CD14-positive monocyte (primary cell): ENCODE measurements around the gene LFNG. TPM values are rescaled to one million over a fixed set of nuclear protein-coding genes. Genes with fewer than 3 reads are reported as not detected.

Experiments used
- DNase-seq, 3 donors: peaks; one replicate each; pipeline ENCODE4 v3.0.0-alpha.2; 2011 to 2022
- H2AFZ ChIP-seq: 2 replicates; pipeline ENCODE4 v1.6.0; 2012; ENCODE audit warnings: mild to moderate bottlenecking, low read depth, low read length, inconsistent platforms; ENCODE audit not compliant: insufficient read depth, poor library complexity, severe bottlenecking
- H3K27ac ChIP-seq, 2 donors: 1 replicate in 1 of 2; 2 replicates in 1 of 2; pipeline ENCODE4 v1.5.1; 2012 to 2013; ENCODE audit warnings: low read length in 2 of 2, control low read depth in 1 of 2, inconsistent platforms in 1 of 2, low read depth in 1 of 2, mild to moderate bottlenecking in 1 of 2
- H3K27me3 ChIP-seq, 2 donors: one replicate each; pipeline versions ENCODE4 v1.6.0 to v1.6.1; 2011 to 2013; ENCODE audit warnings: low read length in 2 of 2; ENCODE audit not compliant: control insufficient read depth in 2 of 2, insufficient read depth in 2 of 2
- H3K36me3 ChIP-seq, 2 donors: replicated peaks in 1 of 2; 1 replicate in 1 of 2; 2 replicates in 1 of 2; pipeline versions ENCODE4 v1.5.1 to v1.6.1; 2012 to 2013; ENCODE audit warnings: low read length in 2 of 2, control low read depth in 1 of 2, inconsistent platforms in 1 of 2, mild to moderate bottlenecking in 1 of 2; ENCODE audit not compliant: insufficient read depth in 2 of 2, control insufficient read depth in 1 of 2
- H3K4me1 ChIP-seq, 2 donors: 1 replicate in 1 of 2; 2 replicates in 1 of 2; pipeline versions ENCODE4 v1.5.1 to v1.6.1; 2012 to 2013; ENCODE audit warnings: low read length in 2 of 2, control low read depth in 1 of 2, inconsistent platforms in 1 of 2, mild to moderate bottlenecking in 1 of 2, moderate library complexity in 1 of 2; ENCODE audit not compliant: insufficient read depth in 2 of 2, control insufficient read depth in 1 of 2
- H3K4me2 ChIP-seq: replicated peaks from 2 replicates; pipeline ENCODE3; 2012; ENCODE audit warnings: low read length, moderate library complexity, mild to moderate bottlenecking; ENCODE audit not compliant: poor library complexity, severe bottlenecking; ENCODE audit errors: extremely low read depth
- H3K4me3 ChIP-seq, 3 experiments: fragments of 200-600 bp in 1 of 3; sonication (generic) in 1 of 3; replicated peaks in 1 of 3; 1 replicate in 2 of 3; 2 replicates in 1 of 3; pipeline ENCODE4 v1.5.1; 2011 to 2013; ENCODE audit warnings: low read length in 3 of 3, mild to moderate bottlenecking in 3 of 3, control low read depth in 2 of 3, low read depth in 2 of 3, inconsistent platforms in 1 of 3, moderate library complexity in 1 of 3
- H3K79me2 ChIP-seq: 2 replicates; pipeline ENCODE4 v1.6.0; 2012; ENCODE audit warnings: mild to moderate bottlenecking, control low read depth, inconsistent platforms, low read length, moderate library complexity; ENCODE audit not compliant: insufficient read depth
- H3K9ac ChIP-seq: 2 replicates; pipeline ENCODE4 v1.6.0; 2017; ENCODE audit warnings: low read length, mild to moderate bottlenecking; ENCODE audit not compliant: insufficient read depth, poor library complexity, severe bottlenecking
- H3K9me3 ChIP-seq, 2 donors: replicated peaks in 1 of 2; 1 replicate in 1 of 2; 2 replicates in 1 of 2; pipeline versions ENCODE4 v1.5.1 to v1.6.1; 2012 to 2013; ENCODE audit warnings: low read length in 2 of 2, control low read depth in 1 of 2; ENCODE audit not compliant: control insufficient read depth in 1 of 2, insufficient read depth in 1 of 2
- H4K20me1 ChIP-seq: 2 replicates; pipeline ENCODE4 v1.6.0; 2012; ENCODE audit warnings: mild to moderate bottlenecking, low read length, control low read depth, moderate library complexity; ENCODE audit not compliant: insufficient read depth
- H3K27ac Mint-ChIP-seq, 7 donors: one replicate each; pipeline ENCODE4 v1.8.0; 2020; ENCODE audit warnings: mild to moderate bottlenecking in 7 of 7, mixed read lengths in 7 of 7, moderate library complexity in 6 of 7, inconsistent platforms in 2 of 7
- H3K27me3 Mint-ChIP-seq, 3 donors: one replicate each; pipeline ENCODE4 v1.8.0; 2021 to 2022; ENCODE audit warnings: low read depth in 3 of 3, mild to moderate bottlenecking in 3 of 3, mixed read lengths in 3 of 3, moderate library complexity in 3 of 3, inconsistent platforms in 1 of 3
- H3K36me3 Mint-ChIP-seq, 2 donors: one replicate each; pipeline ENCODE4 v1.8.0; 2020; ENCODE audit warnings: mixed read lengths in 2 of 2, inconsistent platforms in 1 of 2, mild to moderate bottlenecking in 1 of 2
- H3K4me1 Mint-ChIP-seq: one replicate; pipeline ENCODE4 v1.8.0; 2020; ENCODE audit warnings: mild to moderate bottlenecking, mixed read lengths
- H3K4me3 Mint-ChIP-seq, 2 donors: one replicate each; pipeline ENCODE4 v1.8.0; 2020; ENCODE audit warnings: mild to moderate bottlenecking in 2 of 2, mixed read lengths in 2 of 2, moderate library complexity in 1 of 2
- H3K9me3 Mint-ChIP-seq, 7 donors: one replicate each; pipeline ENCODE4 v1.8.0; 2020 to 2022; ENCODE audit warnings: mixed read lengths in 7 of 7, mild to moderate bottlenecking in 6 of 7, moderate library complexity in 6 of 7, inconsistent platforms in 2 of 7
- WGBS: methylation state at CpG from one replicate; pipeline ENCODE4 v1.1.5; 2013; ENCODE audit warnings: missing lambda C conversion rate; ENCODE audit not compliant: insufficient coverage; 5-methylcytosine and 5-hydroxymethylcytosine counted together
- intact Hi-C, 2 donors: fragments of 100-400 bp; cut with micrococcal nuclease; formaldehyde crosslinking; loops; one replicate each; pipeline versions ENCODE4 v1.15.0 to v1.15.1; 2023
- polyA plus RNA-seq, 3 donors: library from polyadenylated mRNA; depleted of rRNA in 1 of 3; unstranded in 2 of 3; stranded (reverse) in 1 of 3; fragments of 300-500 nt in 2 of 3; fragments of >200 nt in 1 of 3; fragmentation: Illumina TruSeq in 2 of 3; gene quantifications; 1 replicate in 2 of 3; 2 replicates in 1 of 3; pipeline ENCODE4 v1.2.3, GENCODE V29; 2012 to 2021
- small RNA-seq: library from RNA; depleted of rRNA; stranded (forward); fragments of <200 nt; gene quantifications from one replicate; pipeline ENCODE3, GENCODE V24; 2012; ENCODE audit warnings: low read depth; ENCODE audit not compliant: insufficient read length
- TF ChIP-seq, protein P1 (sequence below): fragments of 200-600 bp; IDR thresholded peaks from one replicate; pipeline ENCODE4 v1.8.0; 2022; ENCODE audit warnings: antibody characterized with exemption, mild to moderate bottlenecking

The LFNG gene
- polyA plus RNA-seq, 3 donors, result 1.9 to 121 (median 2.2) TPM

DNA sequence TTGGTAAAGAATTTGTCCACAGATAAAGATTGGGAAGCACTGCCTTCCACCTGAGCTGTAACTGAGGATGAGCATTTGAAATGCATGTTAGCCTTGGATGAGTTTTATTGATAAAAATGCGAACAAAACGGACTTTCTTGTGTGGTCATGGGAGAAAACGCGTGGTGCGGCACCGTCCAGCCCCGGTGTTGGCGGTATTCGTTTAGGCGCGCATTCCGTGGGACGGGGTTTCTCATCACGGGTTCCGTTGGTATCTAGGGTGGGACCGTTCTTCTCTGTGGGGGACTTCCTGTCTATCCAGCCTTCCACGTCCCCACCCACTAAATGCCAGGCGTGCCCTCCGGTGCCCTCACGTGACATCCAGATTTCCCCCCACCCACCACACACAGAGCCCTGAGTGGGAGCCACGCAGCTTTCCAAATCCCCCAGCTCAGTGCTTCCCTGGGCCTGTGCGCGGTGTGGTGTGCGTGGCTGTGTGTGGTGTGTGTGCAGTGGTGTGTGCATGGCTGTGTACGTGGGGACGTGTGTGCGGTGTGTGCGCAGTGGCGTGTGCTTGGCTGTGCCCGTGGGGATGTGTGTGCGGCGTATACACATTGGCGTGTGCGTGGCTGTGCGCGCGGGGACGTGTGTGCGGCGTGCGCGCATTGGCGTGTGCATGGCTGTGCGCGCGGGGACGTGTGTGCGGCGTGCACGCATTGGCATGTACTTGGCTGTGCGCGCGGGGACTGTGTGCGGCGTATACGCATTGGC lies 57.3 kb downstream of the LFNG start:
- Histone ChIP-seq H3K4me1 (no peaks in the 10 kb centered on the region), H3K36me3 (peaks cover 31 to 63% of the 10 kb centered on the region in 2 donors), H3K79me2 (no peaks in the 10 kb centered on the region), H4K20me1 (no peaks in the 10 kb centered on the region), H3K4me3 (no peak overlapping the region), H2AFZ (no peak overlapping the region), H3K27ac (no peak overlapping the region), H3K9ac (no peak overlapping the region), H3K27me3 (no peaks in the 10 kb centered on the region), H3K4me2 (no peak overlapping the region), H3K9me3 (no peaks in the 10 kb centered on the region)
- Mint-ChIP-seq H3K4me1 (no peaks in the 10 kb centered on the region), H3K27me3 (peaks cover 0 to 4% (median 3%) of the 10 kb centered on the region in 3 donors), H3K9me3 (peaks cover 0 to 3% (median 0%) of the 10 kb centered on the region in 7 donors), H3K27ac (peak overlapping the region in 3 of 7 donors; percentile 6 to 26 (median 25)), H3K36me3 (peaks cover 63 to 75% of the 10 kb centered on the region in 2 donors), H3K4me3 (no peak overlapping the region)
- 87% methylated on average over 29 of the region's 56 CpGs for WGBS
- DNase-seq, result no peak
- TF ChIP-seq, protein P1, sequence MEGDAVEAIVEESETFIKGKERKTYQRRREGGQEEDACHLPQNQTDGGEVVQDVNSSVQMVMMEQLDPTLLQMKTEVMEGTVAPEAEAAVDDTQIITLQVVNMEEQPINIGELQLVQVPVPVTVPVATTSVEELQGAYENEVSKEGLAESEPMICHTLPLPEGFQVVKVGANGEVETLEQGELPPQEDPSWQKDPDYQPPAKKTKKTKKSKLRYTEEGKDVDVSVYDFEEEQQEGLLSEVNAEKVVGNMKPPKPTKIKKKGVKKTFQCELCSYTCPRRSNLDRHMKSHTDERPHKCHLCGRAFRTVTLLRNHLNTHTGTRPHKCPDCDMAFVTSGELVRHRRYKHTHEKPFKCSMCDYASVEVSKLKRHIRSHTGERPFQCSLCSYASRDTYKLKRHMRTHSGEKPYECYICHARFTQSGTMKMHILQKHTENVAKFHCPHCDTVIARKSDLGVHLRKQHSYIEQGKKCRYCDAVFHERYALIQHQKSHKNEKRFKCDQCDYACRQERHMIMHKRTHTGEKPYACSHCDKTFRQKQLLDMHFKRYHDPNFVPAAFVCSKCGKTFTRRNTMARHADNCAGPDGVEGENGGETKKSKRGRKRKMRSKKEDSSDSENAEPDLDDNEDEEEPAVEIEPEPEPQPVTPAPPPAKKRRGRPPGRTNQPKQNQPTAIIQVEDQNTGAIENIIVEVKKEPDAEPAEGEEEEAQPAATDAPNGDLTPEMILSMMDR, result no peak
- intact Hi-C loops, result no loop called here

Small RNA genes within 50 kb of the gene (small RNA-seq; reads per million reads assigned to genes)
- gene MIR4648, result not detected

Other genes with a start within 250 kb of the LFNG start
- 10 to 100 TPM; 15.4 to 43.7 (median 41.9) TPM for gene SNX8, start 205.3 kb upstream of the LFNG start, polyA plus RNA-seq
- 10 to 100 TPM; 46.0 to 89.1 (median 69.2) TPM for gene EIF3B, start 164.9 kb upstream of the LFNG start, polyA plus RNA-seq
- 10 to 100 TPM in 1 of 3 donors, 1 to 10 TPM in 2; 5.8 to 10.6 (median 7.5) TPM for gene CHST12, start 116.2 kb upstream of the LFNG start, polyA plus RNA-seq
- not detected for gene GRIFIN, start 43.4 kb upstream of the LFNG start, polyA plus RNA-seq
- gene BRAT1, start 35.8 kb downstream of the LFNG start, polyA plus RNA-seq, result 10 to 100 TPM; 31.6 to 34.2 (median 32.5) TPM
- gene IQCE, start 39.2 kb downstream of the LFNG start, polyA plus RNA-seq, result 1 to 10 TPM; 1.8 to 8.4 (median 3.0) TPM
- gene TTYH3, start 112.2 kb downstream of the LFNG start, polyA plus RNA-seq, result 10 to 100 TPM; 13.4 to 73.5 (median 17.4) TPM
- gene AMZ1, start 168.4 kb downstream of the LFNG start, polyA plus RNA-seq, result under 1 TPM; 0.09 to 0.25 (median 0.14) TPM